IPS-NIHi7 (cell line): ENCODE results near the gene DSTN.

Experiments used
- DNase-seq: peaks from one replicate; pipeline ENCODE4 v3.0.0; 2012; ENCODE audit warnings: mixed read lengths; ENCODE audit errors: extremely low spot score

DSTN gene

GRCh38 chr20:17549131-17549530 is 20.7 kb upstream of the DSTN start:
- DNase-seq = no peak

DNA sequence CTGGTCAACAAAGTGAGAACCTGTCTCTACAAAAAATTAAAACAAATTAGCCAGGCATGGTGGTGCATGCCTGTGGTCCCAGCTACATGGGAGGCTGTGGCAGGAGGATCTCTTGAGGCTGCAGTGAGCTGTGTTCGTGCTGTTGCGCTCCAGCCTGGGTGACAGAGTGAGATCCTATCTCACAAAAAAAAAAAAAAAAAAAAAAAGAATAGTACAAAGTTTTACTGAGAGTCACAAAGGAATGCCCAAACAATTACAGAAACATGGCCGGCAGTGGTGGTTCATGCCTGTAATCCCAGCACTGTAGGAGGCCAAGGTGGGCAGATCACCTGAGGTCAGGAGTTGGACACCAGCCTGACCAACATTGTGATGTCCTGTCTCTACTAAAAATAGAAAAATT is 14.8 kb upstream of the DSTN start:
- no peak for DNase-seq

- DNase-seq = peak; percentile 16
These were observed 12.8 kb upstream of the DSTN start for GRCh38 chr20:17556837-17557674.

DNA sequence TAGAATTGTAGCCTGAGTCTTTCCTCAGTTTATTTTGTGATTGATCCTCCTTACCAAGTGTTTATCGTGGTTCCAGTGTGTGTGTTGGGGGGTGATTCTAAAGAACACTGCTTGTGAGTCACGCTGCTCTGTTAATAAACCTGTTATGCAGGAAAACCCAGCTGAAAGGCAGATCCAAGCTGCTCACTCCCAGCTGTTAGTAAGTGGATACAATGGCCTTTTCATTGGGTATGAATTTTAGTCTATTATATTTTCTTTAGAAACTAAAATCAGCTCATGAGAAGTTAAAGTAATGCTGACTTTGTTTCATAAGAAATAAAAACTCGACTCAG is 12.2 kb upstream of the DSTN start:
- peak; percentile 21 for DNase-seq

GRCh38 chr20:17558154-17558940 is 11.5 kb upstream of the DSTN start:
- DNase-seq = peak; percentile 69

DNA sequence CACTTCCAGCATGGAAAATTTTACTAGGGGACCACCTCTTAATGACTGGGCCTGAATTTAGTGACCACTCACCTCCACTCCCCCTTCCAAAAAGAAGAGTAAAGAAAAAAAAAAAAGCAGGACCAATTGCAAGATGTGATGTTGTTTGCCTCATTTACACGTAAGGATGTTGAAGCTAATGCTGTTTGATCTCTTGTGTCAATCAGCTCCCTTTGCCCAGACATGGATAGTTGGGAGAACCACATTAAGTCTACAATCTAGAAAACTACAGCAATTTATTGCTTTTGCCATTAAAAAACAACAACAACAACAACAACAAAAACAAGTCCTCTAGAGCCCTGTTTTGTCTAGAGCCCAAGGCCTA is 11.0 kb upstream of the DSTN start:
- no peak for DNase-seq

GRCh38 chr20:17559338-17559737 is 10.5 kb upstream of the DSTN start:
- no peak for DNase-seq

DNA sequence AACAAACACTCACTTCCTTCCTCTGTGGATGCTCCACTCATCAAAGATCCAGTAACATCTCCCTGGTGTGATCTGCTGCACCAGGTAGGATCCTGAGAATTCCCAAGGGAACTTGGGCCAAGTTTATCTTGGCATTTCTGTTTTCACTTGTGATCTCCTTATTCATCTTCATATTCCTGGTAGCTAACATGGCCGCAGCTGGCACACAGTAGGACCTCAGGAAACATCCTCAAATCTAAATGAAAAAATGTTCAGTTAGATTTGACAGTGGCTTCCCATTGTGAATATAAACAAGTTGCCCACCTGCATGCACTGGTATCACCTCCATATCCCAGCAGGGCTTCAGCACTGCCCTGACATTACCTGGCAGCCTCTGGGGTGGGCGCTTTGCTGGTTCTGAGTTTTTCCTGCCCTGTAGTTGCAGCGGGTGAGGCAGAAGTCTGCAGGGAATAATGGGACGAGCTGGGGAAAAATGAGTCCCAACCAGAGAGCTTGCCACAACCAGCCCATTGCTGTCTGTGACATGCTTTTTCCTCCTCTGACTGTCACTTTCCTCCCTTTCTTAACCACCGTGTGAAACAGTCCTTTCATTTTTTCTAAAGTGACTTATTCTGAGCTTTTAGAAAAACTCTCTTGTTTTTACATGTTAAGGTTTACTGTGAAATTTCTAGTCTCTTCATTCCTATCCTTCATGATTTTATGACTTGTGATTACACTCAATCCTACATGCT is 9.4 kb upstream of the DSTN start:
- DNase-seq = no peak

DNA sequence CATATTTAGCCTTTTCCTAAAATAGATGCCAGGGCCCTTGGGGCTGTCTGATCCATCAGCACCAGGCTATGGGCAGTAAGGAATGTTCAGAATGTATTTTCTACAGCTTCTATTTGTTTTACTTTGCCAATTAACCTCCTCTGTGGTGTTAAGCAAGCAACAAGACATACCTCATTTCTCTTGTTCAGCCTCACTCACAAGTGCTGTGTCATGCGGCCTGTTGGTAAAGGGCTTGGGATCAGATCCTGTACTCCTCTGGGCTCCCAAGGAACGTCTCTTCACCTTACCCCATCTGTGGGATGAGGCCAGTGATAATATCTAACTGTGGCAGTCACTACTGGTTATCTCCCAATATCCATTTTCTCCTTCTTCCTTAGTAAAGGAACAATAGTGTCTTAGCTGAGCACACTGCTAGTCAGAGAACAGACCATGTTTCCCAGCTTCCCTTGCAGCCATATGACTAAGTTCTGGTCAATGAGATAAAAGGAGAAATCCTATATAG is 7.0 kb upstream of the DSTN start:
- no peak for DNase-seq

DNA sequence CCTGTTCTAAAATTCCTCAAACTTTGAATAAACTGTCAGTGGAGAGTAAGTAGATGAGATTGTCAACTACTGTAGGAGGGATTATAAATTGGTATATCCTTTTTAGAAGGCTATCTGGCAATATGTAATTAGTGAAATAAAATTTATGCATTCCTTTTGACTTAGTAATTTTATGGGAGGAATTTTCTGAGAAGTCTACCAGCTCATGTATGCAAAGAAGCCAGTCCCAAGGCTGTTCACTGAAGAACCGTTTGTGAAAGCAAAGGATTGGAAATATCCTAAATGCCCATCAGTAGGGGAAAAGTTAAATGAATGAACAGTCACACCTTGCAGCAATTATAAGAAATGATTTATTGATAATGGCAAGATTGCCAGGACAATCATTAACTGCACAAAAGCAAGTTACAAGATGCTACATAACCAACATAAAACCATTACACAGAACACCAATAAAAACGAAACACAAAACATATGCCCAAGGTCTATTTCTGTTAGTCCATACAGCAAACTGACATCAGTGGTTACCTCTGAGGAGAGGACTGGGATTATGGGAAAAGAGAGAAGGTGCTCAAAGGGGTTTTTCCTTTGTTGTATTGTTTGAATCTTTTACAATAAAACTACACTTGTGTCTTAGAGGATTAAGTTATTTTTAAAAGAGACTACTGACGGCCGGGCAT is 4.6 kb upstream of the DSTN start:
- no peak for DNase-seq

DNA sequence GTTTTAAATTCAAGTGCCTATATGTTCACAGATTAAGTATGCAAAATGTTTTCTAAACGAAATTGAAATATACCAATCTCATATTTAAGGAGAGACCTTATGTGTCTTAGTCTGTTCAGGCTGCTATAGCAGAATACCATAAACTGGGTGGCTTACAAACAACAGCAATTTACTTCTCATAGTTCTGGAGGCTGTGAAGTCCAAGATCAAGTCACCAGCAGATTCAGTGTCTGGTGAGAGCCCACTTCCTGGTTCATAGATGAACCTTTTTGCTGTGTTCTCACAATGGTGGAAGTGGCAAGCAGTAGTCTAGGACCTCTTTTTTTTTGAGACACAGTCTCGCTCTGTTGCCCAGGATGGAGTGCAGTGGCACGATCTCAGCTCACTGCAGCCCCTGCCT is 3.5 kb upstream of the DSTN start:
- DNase-seq = no peak

- no peak for DNase-seq
These were observed 1.7 kb upstream of the DSTN start for GRCh38 chr20:17568045-17568788.

GRCh38 chr20:17568972-17569521 is 828 bp upstream of the DSTN start:
- peak; percentile 61 for DNase-seq

GRCh38 chr20:17570347-17571152 is 675 bp downstream of the DSTN start:
- peak; percentile 42 for DNase-seq

DNA sequence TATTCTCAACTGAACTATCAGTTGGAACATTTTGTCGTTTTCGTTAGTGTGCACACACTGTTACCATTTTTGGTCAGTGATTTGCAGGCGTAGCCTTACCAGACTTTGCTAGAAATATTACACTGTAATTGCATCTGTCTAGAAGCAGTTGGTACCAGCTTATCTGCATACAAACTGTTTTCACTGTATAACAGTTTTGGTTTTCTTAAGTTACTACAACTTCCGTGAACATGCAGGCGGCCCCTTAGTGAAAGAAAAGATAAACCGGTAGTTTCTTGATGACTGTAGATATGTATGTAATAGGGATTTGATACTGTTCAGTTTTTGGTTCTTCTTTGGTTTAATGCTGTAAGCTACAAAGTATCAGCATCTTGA is 1.3 kb downstream of the DSTN start:
- no peak for DNase-seq

- DNase-seq = no peak
These were observed 2.3 kb downstream of the DSTN start for GRCh38 chr20:17572034-17572638.

DNA sequence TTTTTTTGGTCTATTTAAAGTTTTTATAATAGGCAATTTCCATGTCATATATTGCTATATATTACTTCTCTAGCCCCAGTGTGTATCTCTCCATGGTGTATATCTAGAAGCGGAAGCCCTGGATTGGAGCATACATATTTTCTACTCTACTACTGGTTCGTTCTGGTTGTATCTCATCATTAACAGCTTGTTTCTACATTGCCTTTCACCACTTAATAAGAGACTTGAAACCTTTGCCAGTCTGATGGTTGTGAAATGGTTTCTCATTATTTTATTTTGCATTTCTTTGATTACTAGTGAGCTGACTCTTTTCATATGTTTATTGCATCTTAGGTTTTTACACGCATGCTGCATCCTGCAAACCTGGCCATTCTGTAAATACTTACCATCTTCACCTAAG is 3.6 kb downstream of the DSTN start:
- no peak for DNase-seq

GRCh38 chr20:17576215-17576614 is 6.3 kb downstream of the DSTN start:
- DNase-seq = no peak

- no peak for DNase-seq
These were observed 9.6 kb downstream of the DSTN start for GRCh38 chr20:17579369-17580039.
